ENCODE measurements around the gene DNAAF3.
"Not testable (repeated sequence)": the region's sequence is repeated elsewhere in the genome, so short reads cannot be mapped to it uniquely, and the experiment has no call there.

The DNAAF3 gene

GRCh38 chr19:55175117-55175867 is 8.9 kb upstream of the DNAAF3 start:
- no peak for DNase-seq

DNA sequence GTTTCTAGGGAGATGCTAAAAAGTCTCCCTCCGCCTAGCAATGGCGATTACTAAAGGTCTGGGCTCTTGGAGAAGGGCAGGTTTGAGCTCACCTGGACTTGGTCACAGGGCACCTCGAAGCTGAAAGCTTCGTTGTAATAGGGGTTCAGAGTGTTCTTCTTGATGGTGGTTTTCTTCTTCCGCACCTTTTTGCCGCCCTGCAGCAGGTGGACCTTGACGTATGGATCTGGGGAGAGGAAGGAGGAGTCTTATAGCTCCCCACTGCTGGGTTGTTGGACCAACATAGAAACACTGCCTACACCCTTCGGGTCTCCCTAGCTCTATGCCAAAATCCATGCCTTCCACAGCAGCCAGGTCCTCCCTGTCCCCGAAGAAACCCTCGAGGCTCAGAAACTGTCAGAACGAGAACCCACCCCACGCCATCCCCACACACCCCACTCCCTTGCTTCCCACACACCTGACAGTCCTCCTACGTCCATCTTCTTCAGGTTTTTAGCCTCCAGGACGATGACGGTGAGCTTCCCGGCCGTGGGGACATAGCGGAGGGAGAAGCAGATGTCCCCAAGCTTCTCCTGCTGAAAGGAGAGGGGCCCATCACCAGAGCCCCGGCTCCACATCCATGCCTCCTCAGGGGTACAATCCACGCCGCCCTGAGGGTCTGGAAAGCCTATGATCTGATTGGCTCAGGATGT is 8.2 kb upstream of the DNAAF3 start:
- DNase-seq: no peak

- DNase-seq: no peak
These were observed 7.4 kb upstream of the DNAAF3 start for GRCh38 chr19:55173714-55174409.

GRCh38 chr19:55173186-55173713 is 6.8 kb upstream of the DNAAF3 start:
- DNase-seq: no peak

- DNase-seq: no peak
These were observed 6.3 kb upstream of the DNAAF3 start for GRCh38 chr19:55172741-55173140.

- DNase-seq: not testable (repeated sequence)
These were observed 5.9 kb upstream of the DNAAF3 start for GRCh38 chr19:55172318-55172717.

GRCh38 chr19:55171440-55171839 is 5.0 kb upstream of the DNAAF3 start:
- DNase-seq: no peak

GRCh38 chr19:55169136-55169535 is 2.7 kb upstream of the DNAAF3 start:
- DNase-seq: no peak

DNA sequence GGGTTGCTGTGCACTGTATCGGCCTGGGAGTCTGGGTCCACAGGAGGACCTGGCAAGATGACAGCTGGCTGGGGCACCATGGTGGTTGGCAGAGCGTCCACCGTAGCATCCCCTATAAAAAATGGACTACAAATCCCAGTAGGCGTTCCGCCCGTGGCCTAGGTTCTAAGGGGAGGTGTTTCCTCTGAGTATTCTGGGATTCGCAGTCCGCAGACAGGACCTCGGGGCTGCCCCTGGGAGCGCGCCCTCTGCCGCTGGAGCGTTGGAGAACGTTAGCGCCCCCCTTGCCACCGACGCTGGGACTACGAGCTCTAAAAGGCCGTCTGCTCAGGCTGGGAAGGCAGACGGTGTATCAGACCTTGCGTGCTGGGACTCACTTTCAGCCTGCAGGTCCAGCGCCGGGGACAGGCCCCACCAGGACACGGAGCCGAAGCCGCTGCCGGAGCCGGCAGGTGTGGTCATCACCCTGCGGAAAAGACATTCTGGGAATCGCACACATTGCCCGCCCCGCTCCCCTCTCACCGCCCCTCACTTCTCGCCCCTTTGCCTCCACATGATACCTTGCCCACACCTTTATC is 372 bp downstream of the DNAAF3 start:
- DNase-seq: no peak

DNA sequence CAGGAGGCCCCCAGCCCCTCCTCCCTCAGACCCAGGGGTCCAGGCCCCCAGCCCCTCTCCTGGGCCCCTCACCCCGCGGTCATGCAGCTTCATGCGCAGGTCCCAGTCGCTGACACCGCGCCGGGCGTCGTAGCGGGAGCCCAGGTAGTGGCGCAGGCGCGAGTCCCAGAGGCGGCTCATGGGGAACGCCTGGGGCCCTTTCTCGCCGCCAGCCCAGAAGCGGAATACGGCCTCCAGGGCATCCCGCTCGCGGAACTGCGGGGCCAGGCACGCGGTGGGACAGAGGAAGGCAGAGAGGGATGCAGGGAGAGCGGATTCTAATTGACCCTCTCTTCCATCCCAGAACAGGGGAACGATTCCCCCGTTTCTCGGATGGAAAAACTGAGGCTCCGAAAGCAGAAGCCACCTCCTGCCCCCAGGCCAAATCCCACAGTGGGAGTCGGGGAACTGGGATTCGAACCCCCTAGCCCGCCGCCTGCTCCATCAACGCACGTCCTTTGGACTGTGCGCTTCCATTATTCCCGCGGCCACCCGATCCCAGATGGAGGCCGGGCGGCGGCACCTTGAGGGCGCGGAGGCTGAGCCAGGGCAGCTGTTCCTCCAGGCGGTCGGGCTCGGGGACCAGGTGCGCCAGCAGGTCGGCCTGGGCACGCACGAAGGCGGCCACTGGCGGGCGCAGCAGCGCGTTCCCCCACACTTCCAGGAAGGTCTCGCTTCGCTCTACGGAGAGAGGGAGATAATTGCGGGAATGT is 4.7 kb downstream of the DNAAF3 start:
- DNase-seq: no peak

DNA sequence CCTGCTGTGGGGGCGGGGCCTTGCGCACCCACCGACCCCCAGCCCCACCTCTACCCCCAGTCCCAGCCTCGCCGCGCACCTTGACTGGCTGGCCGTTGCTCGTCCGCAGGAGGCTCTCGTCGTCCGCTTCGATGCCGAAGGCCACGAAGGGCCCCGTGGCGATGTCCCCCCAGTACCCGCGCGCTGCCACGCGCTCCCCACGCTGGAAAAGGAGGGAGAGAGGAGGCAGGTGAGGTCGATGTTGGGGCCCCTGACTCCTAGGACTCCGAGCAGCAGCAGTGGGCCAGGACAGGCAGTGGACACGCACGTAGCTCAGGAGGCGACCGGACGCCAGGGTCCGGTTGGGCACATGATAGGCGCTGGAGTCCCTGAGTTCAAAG is 5.4 kb downstream of the DNAAF3 start:
- DNase-seq: no peak

DNA sequence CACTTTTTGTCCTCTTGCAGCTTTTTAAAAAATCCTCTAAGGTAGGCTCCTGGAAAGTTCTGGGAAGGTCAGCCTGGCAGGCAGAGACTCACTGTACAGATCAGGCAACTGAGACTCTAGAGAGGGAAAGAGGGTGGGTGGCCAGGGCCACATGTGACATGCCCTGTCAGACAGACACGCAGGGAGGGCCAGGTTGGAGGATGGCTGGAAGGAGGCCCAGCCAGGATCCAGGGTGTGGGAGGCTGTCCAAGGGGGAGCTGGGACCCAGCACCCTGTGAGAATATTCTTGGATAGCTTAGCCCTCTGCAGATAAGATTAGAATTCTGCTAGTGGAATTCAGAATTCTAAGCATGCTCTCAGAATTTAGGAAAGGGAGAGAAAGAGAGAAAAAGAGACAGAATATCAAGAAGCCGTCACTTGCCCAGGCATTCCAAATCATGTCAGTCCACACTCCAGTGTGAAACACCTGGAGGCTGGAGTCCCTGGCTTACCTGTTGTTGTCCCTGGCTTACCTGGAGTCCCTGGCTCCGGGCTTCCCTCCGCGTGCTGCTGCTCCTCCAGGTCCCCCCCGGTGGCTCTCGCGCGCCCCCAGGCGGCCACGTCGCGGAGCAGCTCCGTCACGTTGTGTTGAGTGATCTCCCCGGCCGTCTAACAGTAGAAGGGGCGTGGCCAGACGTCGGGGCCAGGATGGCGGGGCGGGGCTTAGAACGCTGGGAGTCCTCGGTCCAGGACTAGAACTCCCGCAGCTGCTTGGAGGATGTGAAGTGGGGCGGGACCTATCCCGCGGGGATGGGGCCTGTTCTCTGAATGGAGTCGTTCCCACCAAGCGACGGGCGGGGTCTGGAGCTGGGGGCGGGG is 6.1 kb downstream of the DNAAF3 start:
- DNase-seq: peak; percentile 40

GRCh38 chr19:55158848-55159749 is 7.3 kb downstream of the DNAAF3 start:
- DNase-seq: no peak

GRCh38 chr19:55158423-55158822 is 8.0 kb downstream of the DNAAF3 start:
- DNase-seq: no peak

GRCh38 chr19:55157064-55157908 is 9.1 kb downstream of the DNAAF3 start, which contains the start of gene TNNI3:
Gene TNNI3, minus strand, starts transcription at chr19:55157732. Its CDS starts 143 bp downstream, at chr19:55157589.
- no peak for DNase-seq

GRCh38 chr19:55156202-55157063 is 10.0 kb downstream of the DNAAF3 start:
- DNase-seq: no peak

- DNase-seq: not testable (repeated sequence)
These were observed 10.6 kb downstream of the DNAAF3 start for GRCh38 chr19:55155784-55156183.

GRCh38 chr19:55153652-55154264 is 12.7 kb downstream of the DNAAF3 start:
- no peak for DNase-seq
